ENCODE data around the gene SPOCK1.

The SPOCK1 gene

GRCh38 chr5:137118629-137119028, 380.5 kb downstream of the SPOCK1 start:
- no peak for DNase-seq (ENCODE audit: low read depth, low spot score)

GRCh38 chr5:137115152-137115551, 384.0 kb downstream of the SPOCK1 start:
- no peak for DNase-seq (ENCODE audit: low read depth, low spot score)

- no peak for DNase-seq (ENCODE audit: low read depth, low spot score)
These were observed 384.6 kb downstream of the SPOCK1 start for GRCh38 chr5:137114529-137114928.

GRCh38 chr5:137113939-137114338, 385.2 kb downstream of the SPOCK1 start:
- no peak for DNase-seq (ENCODE audit: low read depth, low spot score)

- no peak for DNase-seq (ENCODE audit: low read depth, low spot score)
These were observed 386.0 kb downstream of the SPOCK1 start for GRCh38 chr5:137113161-137113560.

GRCh38 chr5:137105351-137106035, 393.6 kb downstream of the SPOCK1 start:
- DNase-seq (ENCODE audit: low read depth, low spot score): no peak

- no peak for DNase-seq (ENCODE audit: low read depth, low spot score)
These were observed 397.6 kb downstream of the SPOCK1 start for GRCh38 chr5:137101544-137101943.

GRCh38 chr5:137099651-137100050, 399.5 kb downstream of the SPOCK1 start:
- DNase-seq (ENCODE audit: low read depth, low spot score): no peak

GRCh38 chr5:137098663-137099062, 400.5 kb downstream of the SPOCK1 start:
- DNase-seq (ENCODE audit: low read depth, low spot score): no peak

GRCh38 chr5:137098238-137098637, 400.9 kb downstream of the SPOCK1 start:
- DNase-seq (ENCODE audit: low read depth, low spot score): no peak

GRCh38 chr5:137097203-137097602, 401.9 kb downstream of the SPOCK1 start:
- no peak for DNase-seq (ENCODE audit: low read depth, low spot score)

GRCh38 chr5:137096149-137097103, 402.7 kb downstream of the SPOCK1 start:
- DNase-seq (ENCODE audit: low read depth, low spot score): no peak

- DNase-seq (ENCODE audit: low read depth, low spot score): no peak
These were observed 403.5 kb downstream of the SPOCK1 start for GRCh38 chr5:137095597-137095996.

- DNase-seq (ENCODE audit: low read depth, low spot score): no peak
These were observed 406.3 kb downstream of the SPOCK1 start for GRCh38 chr5:137092831-137093230.

GRCh38 chr5:137091472-137091871, 407.7 kb downstream of the SPOCK1 start:
- DNase-seq (ENCODE audit: low read depth, low spot score): no peak

GRCh38 chr5:137090721-137091120, 408.4 kb downstream of the SPOCK1 start:
- DNase-seq (ENCODE audit: low read depth, low spot score): no peak

GRCh38 chr5:137090151-137090550, 409.0 kb downstream of the SPOCK1 start:
- no peak for DNase-seq (ENCODE audit: low read depth, low spot score)

- DNase-seq (ENCODE audit: low read depth, low spot score): no peak
These were observed 411.0 kb downstream of the SPOCK1 start for GRCh38 chr5:137088175-137088574.

- no peak for DNase-seq (ENCODE audit: low read depth, low spot score)
These were observed 412.8 kb downstream of the SPOCK1 start for GRCh38 chr5:137086342-137086741.

- no peak for DNase-seq (ENCODE audit: low read depth, low spot score)
These were observed 413.9 kb downstream of the SPOCK1 start for GRCh38 chr5:137085206-137085605.

GRCh38 chr5:137084016-137084415, 415.1 kb downstream of the SPOCK1 start:
- DNase-seq (ENCODE audit: low read depth, low spot score): no peak

GRCh38 chr5:137082951-137083350, 416.2 kb downstream of the SPOCK1 start:
- no peak for DNase-seq (ENCODE audit: low read depth, low spot score)

GRCh38 chr5:137078171-137078665, 420.9 kb downstream of the SPOCK1 start:
- DNase-seq (ENCODE audit: low read depth, low spot score): no peak
